Nephron (organoid): ENCODE data around the gene CHST8.

Experiments
- H3K27ac Mint-ChIP-seq, 3 experiments: 2 replicates each; pipeline ENCODE4 v1.8.0; 2020; ENCODE audit warnings: mixed read lengths in 3 of 3, mild to moderate bottlenecking in 2 of 3, moderate library complexity in 1 of 3
- H3K27me3 Mint-ChIP-seq: 2 replicates; pipeline ENCODE4 v1.8.0; 2021; ENCODE audit warnings: low read depth, mild to moderate bottlenecking, moderate library complexity, mixed read lengths
- H3K36me3 Mint-ChIP-seq: 2 replicates; pipeline ENCODE4 v1.8.0; 2020; ENCODE audit warnings: low read depth, mixed read lengths
- H3K4me1 Mint-ChIP-seq: 2 replicates; pipeline ENCODE4 v1.8.0; 2020; ENCODE audit warnings: mixed read lengths
- H3K4me3 Mint-ChIP-seq, 3 experiments: 2 replicates each; pipeline ENCODE4 v1.8.0; 2020; ENCODE audit warnings: mild to moderate bottlenecking in 3 of 3, mixed read lengths in 3 of 3, moderate library complexity in 2 of 3
- H3K9me3 Mint-ChIP-seq: 2 replicates; pipeline ENCODE4 v1.8.0; 2020; ENCODE audit warnings: mixed read lengths
- CTCF ChIP-seq, 3 experiments: fragments of 200-600 bp; sonication (generic); IDR thresholded peaks; one replicate each; pipeline ENCODE4 v1.5.0; 2021; ENCODE audit warnings: antibody characterized with exemption in 3 of 3; ENCODE audit not compliant: unreplicated experiment in 3 of 3

The CHST8 gene

GRCh38 chr19:33641261-33641660 lies 19.5 kb downstream of the CHST8 start:
- Mint-ChIP-seq H3K36me3 (no peaks in the 10 kb centered on the region), H3K4me3 (no peak overlapping the region), H3K4me1 (no peaks in the 10 kb centered on the region), H3K9me3 (peaks cover 3% of the 10 kb centered on the region), H3K27me3 (peaks cover 48% of the 10 kb centered on the region), H3K27ac (no peak overlapping the region)
- TF ChIP-seq CTCF (IDR thresholded peaks at IDR 0.05; ENCODE audit: unreplicated experiment in 3 of 3) = no peak

- peaks cover 43% of the 10 kb centered on the region for H3K27me3 Mint-ChIP-seq
- H3K27ac Mint-ChIP-seq = no peak overlapping the region
- no peak for TF ChIP-seq CTCF (IDR thresholded peaks at IDR 0.05; ENCODE audit: unreplicated experiment in 3 of 3)
- no peaks in the 10 kb centered on the region for H3K36me3 Mint-ChIP-seq
- peaks cover 3% of the 10 kb centered on the region for H3K9me3 Mint-ChIP-seq
- no peak overlapping the region for H3K4me3 Mint-ChIP-seq
- no peaks in the 10 kb centered on the region for H3K4me1 Mint-ChIP-seq
These were observed 20.3 kb downstream of the CHST8 start for GRCh38 chr19:33641956-33642498.

- no peaks in the 10 kb centered on the region for H3K36me3 Mint-ChIP-seq
- H3K4me1 Mint-ChIP-seq = no peaks in the 10 kb centered on the region
- no peak for TF ChIP-seq CTCF (IDR thresholded peaks at IDR 0.05; ENCODE audit: unreplicated experiment in 3 of 3)
- no peak overlapping the region for H3K4me3 Mint-ChIP-seq
- H3K27me3 Mint-ChIP-seq = peaks cover 30% of the 10 kb centered on the region
- H3K27ac Mint-ChIP-seq = no peak overlapping the region
- H3K9me3 Mint-ChIP-seq = no peaks in the 10 kb centered on the region
These were observed 22.6 kb downstream of the CHST8 start for GRCh38 chr19:33644284-33644836.

- Mint-ChIP-seq H3K9me3 (no peaks in the 10 kb centered on the region), H3K27ac (no peak overlapping the region), H3K4me3 (no peak overlapping the region), H3K27me3 (peaks cover 27% of the 10 kb centered on the region), H3K4me1 (no peaks in the 10 kb centered on the region), H3K36me3 (no peaks in the 10 kb centered on the region)
- no peak for TF ChIP-seq CTCF (IDR thresholded peaks at IDR 0.05; ENCODE audit: unreplicated experiment in 3 of 3)
These were observed 24.6 kb downstream of the CHST8 start for GRCh38 chr19:33646306-33646705.

GRCh38 chr19:33647146-33647545 lies 25.4 kb downstream of the CHST8 start:
- H3K4me1 Mint-ChIP-seq = no peaks in the 10 kb centered on the region
- H3K4me3 Mint-ChIP-seq = no peak overlapping the region
- no peaks in the 10 kb centered on the region for H3K9me3 Mint-ChIP-seq
- no peak overlapping the region for H3K27ac Mint-ChIP-seq
- TF ChIP-seq CTCF (IDR thresholded peaks at IDR 0.05; ENCODE audit: unreplicated experiment in 3 of 3) = no peak
- H3K36me3 Mint-ChIP-seq = no peaks in the 10 kb centered on the region
- peaks cover 23% of the 10 kb centered on the region for H3K27me3 Mint-ChIP-seq

GRCh38 chr19:33649627-33650305 lies 28.0 kb downstream of the CHST8 start:
- H3K4me3 Mint-ChIP-seq = no peak overlapping the region
- peaks cover 5% of the 10 kb centered on the region for H3K9me3 Mint-ChIP-seq
- no peak for TF ChIP-seq CTCF (IDR thresholded peaks at IDR 0.05; ENCODE audit: unreplicated experiment in 3 of 3)
- no peak overlapping the region for H3K27ac Mint-ChIP-seq
- no peaks in the 10 kb centered on the region for H3K36me3 Mint-ChIP-seq
- no peaks in the 10 kb centered on the region for H3K4me1 Mint-ChIP-seq
- peaks cover 27% of the 10 kb centered on the region for H3K27me3 Mint-ChIP-seq
